NCI-H2227 treated with DMSO at 0.1 percent for 48 hours (cell line): ENCODE measurements around the gene ZXDC.

ENCODE experiments used
- DNase-seq: peaks from one replicate; lab custom pipeline; 2025; lab: John Stamatoyannopoulos, UW

ZXDC gene

DNA sequence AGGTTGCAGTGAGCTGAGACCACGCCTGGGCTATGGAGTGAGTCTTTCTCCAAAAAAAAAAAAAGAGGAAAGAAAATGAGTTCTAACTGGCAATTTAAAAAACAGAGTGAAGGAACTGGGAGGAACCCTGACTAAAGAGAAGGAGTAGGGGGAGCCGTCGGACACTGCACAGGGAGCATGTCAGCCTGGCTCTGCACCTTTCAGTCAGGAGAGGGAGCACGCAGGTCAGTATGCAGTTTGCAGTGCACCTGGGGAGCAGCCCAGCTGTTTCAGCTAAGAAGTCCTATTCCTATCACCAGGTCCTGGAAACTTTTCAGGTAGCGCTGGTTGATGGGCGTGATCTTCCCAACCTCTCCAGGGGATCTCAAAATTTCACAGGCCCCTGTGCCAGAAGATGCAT, 14.9 kb upstream of the ZXDC start:
- DNase-seq, result no peak

- DNase-seq, result no peak
Measured at GRCh38 chr3:126488886-126489569, 13.3 kb upstream of the ZXDC start.

DNA sequence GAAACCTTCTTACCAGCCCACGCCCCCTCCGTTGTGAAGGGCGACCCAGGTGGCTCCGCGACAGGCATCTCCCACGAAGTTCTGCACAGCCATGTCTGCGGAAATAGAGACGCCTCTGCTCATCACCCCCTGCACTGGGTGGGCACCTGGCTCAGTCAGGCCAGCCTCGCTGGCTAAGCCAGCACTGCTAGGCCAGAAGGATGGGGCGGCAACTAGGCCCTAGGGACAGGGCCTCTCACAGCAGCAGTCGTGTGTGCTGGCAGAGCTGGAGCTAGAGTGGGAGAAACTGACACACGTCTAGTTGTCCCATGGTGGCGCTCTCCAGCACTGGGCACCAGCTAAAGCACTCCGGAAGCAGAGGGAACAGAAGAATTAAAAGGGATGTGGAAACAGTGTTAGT, 12.5 kb upstream of the ZXDC start:
- DNase-seq, result no peak

DNA sequence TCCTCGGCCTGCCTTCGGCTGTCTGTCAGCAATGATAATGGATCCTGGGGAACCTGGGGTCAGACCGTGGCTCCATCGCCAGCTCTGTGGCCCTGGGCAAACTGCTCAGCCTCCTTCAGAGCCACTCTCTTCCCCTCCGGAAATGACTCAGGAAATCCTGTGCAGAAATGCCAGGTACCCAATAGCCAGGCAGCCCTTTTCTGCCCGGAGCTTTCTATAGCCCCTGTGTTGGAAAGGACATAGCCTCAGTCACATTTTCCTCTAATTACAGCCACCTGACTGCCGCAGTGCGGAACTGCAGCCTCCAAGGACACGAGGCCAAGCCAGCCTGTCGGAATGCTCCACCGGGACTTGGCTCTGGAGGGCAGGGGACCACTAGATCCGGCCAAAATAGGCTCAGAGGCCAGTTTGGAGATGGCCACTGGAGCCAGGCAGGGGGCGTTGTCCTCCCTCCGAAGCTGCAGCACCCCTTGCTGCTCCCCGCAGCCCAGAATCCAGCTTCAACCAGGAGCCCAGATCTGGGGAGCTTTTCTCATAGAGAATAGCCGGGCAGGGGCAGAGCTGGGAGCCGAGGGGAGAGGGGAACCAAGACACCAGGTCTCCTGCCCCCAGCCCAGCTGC, 11.6 kb upstream of the ZXDC start:
- no peak for DNase-seq

DNA sequence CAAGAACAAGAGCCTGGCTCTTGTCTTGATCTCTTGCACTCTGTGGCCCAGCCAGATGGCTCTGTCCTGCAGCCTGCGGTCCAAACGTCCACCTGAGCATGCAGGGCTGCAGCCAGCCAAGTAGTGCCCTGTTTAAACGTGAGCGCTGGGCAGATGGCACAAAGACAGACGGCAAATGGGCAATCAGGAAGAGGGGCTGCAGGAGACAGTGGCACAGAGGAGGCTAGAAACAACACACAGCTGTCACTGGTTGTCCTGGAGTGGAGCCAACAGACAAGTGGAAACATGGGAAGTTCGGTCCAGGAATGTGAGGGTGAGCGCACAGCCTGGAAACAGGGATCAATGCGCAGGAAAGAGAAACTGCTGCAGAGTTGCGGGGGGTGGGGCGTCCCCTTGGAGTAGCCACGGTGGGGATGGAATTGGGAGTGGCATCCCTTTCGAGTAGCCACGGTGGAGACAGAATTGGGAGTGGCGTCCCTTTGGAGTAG, 10.7 kb upstream of the ZXDC start:
- no peak for DNase-seq

- DNase-seq, result no peak
Measured at GRCh38 chr3:126485956-126486355, 10.3 kb upstream of the ZXDC start.

DNA sequence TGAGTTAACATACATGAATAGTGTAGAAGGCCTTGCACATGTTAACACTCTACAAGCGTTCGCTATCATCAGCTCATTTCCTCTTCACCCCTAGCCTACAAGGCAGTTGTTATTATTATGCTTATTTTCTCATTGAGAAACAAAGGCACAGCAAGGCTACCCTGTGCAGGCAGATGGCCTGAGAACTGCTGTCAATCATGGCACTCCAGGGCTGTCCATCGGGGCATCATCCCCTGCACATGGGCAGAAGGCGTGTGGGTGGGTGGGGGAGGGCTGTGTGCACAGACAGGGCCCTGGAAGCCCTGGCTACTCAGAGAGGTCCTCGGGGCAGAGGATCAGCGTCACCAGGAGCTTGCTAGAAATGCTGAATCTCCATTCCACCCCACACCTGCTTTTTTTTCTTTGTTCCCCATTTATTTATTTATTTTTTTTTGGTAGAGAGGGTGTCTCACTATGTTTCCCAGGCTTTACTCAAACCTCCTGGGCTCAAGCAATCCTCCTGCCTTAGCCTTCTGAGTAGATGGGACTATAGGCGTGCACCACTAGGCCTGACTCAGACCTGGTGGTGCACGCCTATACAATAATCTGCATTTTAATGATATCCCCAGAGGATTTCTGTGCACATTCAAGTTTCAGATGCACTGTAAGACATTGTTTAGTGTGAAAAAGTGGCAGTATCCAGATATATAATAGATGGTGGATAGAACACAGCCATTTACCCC, 9.6 kb upstream of the ZXDC start:
- no peak for DNase-seq

GRCh38 chr3:126484662-126485061, 9.0 kb upstream of the ZXDC start:
- DNase-seq, result no peak

GRCh38 chr3:126484148-126484547, 8.5 kb upstream of the ZXDC start:
- DNase-seq, result no peak

DNA sequence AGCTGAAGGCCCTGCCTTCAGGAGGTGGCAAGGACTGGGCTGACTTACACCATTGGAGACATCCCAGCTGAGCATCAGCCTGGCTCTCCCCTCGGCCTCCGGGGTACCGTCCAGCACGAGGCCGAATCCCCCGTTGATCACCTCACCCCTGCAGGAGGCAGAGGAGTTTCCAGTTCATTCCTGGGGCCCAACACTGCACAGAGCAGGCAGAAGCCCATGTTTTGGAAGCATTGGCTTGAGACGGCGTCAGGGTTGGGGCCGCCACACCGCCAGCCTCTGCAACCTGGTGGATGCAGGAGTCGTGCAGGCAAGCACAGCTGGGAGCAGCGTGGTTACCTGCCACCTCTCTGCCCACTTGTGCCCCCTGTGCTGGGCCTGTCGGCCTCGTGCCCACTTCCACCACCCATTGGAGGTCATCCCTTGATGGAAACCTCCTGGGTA, 7.7 kb upstream of the ZXDC start:
- DNase-seq, result no peak

DNA sequence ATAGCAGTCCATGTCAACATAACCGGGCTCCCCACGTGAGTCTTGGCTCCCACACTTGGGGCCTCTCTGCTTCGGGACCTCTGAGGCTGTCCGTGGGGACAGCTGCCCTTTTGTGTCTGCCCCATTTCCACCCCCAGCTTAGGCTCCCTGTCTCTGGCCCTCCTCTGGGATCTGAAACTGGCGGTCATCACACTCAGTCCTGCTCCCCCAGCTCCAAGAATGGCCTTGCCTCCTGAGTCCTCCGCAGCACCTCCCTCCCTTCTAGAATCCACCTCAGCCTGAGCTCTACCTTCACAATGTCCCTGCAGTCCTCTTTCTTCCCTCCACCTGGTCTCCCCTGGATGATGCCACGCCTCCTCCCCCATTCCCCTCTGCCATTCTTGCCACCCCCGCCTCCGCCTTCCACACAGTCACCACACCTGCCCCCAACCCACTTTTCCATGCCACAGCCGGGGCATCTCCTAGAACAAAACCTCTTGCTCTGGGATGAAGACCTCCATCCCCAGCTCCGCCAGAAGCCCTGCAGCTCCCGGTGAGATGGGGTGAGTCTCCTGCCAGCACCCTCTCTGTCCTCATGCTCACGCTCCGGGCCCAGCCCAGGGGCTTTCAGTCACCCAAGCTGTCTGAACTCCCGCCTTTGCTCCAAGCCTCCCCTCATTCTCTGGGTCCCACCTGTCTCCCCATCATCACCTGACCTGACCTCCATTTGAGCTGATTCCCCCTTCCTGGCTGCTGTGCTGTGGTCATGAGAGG, 7.0 kb upstream of the ZXDC start:
- no peak for DNase-seq

DNA sequence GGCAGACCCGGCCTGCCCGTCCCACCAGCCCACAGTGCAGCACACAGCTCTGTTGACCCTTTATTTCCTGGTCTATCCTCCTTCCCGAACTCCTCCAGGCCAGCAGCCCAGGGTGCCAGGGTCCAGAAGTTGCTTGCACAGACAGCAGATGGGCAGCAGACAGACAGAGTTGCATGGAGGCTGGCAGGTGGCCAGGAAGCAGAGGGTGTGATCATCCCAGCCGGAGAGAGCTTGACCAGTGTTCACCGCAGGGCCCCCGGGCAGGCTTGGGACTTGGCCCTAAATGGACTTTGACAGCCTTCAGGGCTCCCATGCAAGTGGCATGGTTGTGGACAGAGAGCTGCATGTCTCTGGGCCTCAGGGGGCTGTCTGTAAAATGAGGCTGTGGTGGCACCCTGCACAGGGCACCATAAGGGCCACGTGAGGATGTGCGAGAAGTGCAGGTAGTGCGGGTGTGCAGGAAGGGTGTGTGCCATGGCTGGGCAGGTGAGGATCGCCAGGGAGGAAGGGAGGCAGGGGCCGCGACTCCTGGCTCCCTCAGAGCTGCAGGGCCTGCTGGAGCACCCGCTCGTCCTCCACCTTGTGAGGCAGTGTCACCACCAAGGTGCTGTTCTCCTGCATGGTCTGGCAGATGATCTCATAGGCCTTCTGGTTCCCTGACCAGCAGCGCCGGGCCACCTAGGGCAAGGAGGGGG, 6.3 kb upstream of the ZXDC start:
- no peak for DNase-seq

GRCh38 chr3:126480861-126481260, 5.2 kb upstream of the ZXDC start:
- DNase-seq, result no peak

DNA sequence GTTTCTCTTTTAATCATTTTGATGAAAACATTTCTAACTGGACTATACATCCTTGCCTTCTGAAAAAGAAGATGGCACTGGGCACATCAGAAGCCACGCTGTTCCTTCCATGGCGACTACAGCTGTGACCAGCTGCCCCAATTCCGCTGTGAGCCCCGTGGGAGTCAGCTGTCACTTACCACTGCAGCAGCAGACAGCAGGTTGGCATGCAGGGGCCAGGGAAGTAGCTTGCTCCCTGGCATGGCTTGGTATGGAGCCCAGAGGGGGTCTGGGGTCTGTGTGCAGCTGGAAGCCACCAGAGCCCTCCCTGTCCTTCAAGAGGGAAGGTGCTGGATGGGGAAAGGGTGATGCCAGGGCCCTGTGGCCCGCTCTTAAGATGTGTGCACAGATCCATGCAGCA, 4.5 kb upstream of the ZXDC start:
- no peak for DNase-seq

DNA sequence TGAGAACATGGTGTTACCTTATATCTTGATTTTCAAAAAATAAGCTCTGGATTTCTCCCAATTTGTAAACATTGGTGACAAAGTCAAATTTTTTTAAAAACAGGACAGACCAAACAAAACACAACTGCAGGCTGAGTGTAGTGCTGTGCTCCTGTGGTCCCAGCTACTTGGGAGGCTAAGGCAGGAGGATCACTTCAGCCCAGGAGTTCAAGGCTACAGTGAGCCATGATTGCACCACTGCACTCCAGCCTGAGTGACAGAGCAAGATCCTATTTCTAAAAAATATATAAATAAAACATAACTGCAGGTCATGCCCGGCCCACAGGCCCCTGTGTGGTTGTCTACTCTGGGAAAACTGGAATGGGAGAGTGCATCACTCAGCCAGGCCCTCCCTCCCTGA, 4.0 kb upstream of the ZXDC start:
- DNase-seq, result no peak

DNA sequence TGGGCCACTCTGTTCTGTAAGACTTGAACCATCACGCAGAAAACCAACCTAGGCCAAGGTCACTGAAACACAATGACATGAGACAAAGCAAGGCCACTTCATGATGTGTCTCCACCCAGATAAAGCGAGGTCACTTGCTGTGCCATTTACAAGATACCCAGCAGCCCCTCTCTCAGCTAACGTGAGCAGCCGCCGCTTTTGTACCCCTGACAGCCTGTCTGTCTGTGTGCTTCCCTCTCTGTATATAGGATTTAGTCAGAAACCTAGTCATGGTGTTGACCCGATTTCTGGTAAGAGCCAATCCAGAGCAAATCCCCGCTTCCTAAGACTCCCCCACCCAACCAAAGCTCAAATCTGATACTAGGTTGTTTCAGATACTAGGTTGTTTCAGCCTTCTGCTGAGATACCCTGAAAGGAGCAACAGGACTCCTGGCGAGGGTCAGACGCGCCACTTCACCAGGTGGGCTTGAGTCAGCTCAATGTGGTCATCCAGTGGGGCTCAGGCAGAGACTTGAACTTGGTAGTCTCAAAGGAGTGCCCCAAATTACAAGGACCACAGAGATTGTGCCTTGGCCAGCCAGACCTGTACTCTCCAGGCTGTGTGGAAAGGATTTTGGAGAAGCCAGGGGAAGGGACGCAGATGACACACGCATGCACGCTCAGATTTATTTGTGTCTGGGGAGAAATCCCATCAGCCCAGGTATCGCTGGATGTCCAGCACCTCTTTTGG, 3.1 kb upstream of the ZXDC start:
- DNase-seq, result no peak

DNA sequence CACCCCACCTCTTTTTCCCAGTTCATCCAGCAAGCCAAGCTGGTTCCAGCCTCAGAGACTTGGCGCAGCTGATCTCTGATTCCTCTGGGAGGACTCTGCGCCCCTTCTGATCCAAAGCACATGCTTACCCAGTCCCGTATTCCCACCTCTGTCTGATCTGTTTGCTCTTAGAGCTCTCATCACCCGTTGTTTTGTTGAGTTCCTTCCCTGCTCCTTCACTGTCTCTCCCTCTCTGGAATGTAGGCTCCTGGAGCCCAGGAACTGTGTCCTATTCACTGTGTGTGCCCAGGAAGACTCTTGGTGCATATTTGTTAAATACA, 1.3 kb upstream of the ZXDC start:
- DNase-seq, result no peak

GRCh38 chr3:126476166-126477060, 722 bp upstream of the ZXDC start:
- no peak for DNase-seq

GRCh38 chr3:126474498-126475412, 936 bp downstream of the ZXDC start:
- DNase-seq, result no peak
